ENCODE data around the gene PHLDB1.
A peak's percentile ranks its signal among the peaks of the same experiment; 100 is the strongest.

Gene PHLDB1

DNA sequence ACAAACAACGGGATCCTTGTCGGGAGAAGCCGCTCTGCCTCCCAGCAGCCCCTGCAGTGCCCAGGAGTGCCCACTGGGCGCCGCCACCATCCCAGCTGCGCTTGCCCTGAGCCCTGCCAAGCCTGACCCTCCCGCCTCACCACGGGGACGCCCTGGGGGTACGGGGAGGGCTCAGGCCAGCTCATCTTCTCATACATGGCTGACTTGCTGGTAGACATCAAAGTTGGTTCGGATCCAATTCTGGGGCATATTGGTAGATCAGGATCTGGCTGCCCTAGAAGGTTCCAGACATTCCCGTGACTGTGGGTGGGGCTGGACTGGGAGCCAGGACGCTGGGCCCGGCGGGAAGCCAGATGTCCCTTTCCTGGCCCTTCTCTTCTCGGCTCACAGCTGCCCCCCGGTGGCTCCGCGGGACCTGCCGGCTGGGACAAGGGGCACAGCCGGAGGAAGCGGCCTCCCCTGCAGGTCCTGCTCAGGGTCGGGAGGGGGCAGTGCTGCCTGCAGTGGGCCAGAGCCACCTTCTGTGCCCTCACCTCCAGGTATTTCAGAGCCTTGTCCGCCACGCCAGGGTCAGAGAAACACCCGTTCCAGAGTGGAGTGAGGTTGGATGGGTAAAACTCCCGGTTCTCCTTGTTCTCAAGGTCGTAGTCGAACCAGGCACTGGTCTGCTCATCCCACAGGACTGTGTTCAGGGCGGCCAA lies 82.6 kb downstream of the PHLDB1 start:
- DNase-seq, result peak; percentile 80 to 82

- DNase-seq, result no peak
These were observed 83.3 kb downstream of the PHLDB1 start for GRCh38 chr11:118690553-118691304.

- peak; percentile 54 to 74 for DNase-seq
These were observed 84.8 kb downstream of the PHLDB1 start for GRCh38 chr11:118691926-118692830.

DNA sequence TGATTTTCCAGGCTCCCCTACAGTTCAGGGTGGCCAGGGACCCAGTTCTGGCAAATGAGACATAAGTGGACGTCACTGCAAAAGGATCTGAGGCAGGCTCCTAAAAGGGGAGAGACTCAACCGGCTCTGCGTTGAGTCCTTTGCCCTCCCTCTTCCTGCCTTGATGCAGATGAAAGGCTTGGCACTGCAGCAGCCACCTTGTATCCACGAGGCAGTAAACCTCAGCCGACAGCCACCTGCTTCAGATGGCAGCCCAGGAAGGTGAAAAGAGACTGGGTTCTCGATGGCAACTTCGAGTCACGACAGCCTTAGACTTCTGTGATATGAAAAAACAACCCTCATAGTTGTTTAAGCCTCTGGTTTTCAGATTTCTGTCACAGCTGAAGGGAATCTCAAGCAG lies 86.8 kb downstream of the PHLDB1 start:
- no peak for DNase-seq

- DNase-seq, result no peak
These were observed 87.4 kb downstream of the PHLDB1 start for GRCh38 chr11:118694771-118695170.

DNA sequence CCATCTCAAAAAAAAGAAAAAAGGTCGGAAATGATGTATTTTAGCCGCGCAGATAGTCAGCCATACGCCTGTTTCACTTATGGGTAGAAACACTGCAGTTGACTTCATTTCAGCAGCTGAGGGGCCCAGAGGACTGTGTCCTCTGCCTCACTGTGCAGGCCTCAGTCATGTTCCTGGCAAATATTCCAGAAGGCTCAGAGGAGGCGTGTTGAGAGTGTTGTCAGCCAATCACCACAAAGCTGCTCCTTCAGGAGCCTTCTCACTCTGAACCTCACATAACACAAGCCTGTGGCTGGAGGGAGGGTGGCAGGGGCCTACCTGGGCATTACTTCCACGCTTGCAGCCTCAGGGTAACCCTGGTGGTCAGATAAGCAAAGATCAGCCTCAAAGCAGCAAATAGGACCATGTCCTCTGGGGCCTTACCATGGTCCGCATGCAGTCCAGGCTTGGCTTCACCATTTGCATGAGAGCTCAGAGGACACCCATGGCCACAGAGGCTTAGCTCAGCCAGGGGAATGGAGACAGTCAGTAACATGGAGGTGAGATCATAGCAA lies 89.3 kb downstream of the PHLDB1 start:
- DNase-seq, result no peak

DNA sequence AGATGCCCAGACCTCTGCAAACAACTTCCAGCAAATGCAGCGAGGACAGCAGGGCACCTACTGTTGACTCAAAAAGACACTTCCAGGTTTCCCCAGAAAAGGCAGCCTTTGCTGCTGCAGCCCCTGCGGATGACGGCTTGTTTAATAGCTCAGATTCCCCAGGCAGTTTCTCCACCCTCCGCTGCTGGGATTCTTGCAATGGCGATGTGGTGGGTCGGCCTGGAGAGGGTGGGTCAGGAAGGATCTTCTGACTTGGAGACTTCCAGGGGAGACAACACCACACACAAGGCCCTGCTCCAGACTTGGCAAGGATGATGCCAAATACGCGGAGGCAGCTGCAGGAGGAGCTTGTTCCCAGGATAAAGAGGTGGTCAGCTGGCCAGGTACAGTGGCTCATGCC lies 89.9 kb downstream of the PHLDB1 start:
- no peak for DNase-seq

DNA sequence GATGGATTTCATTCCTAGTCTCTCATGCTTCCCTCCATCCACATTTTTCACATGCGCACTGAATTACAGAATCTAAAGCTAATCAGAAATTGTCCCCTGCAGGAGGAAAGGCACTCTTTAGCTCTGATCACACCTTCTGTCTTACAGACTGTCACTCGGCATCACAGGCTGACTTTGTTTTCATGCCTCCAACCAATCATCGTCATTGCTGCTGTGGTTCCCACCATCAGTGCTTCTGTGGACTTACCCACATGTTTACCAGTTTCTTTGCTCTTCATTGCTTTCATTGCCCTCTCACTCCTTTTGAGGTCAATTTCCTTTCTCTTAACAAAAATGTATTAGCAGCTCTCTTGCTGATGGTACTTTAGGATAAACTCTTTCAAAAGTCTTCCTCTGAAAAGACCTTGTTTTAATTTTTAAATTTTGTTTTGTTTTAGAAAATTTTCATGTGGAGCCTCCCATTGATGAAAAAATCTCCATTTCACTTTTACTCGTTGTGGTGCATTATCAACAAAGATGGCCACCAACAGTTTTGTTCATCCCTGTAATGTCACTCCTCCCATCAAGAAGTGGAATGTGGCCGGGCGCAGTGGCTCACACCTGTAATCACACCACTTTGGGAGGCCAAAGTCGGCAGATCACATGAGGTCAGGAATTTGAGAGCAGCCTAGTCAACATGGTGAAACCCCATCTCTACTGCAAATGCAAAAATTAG lies 92.2 kb downstream of the PHLDB1 start:
- peak; percentile 33 for DNase-seq

DNA sequence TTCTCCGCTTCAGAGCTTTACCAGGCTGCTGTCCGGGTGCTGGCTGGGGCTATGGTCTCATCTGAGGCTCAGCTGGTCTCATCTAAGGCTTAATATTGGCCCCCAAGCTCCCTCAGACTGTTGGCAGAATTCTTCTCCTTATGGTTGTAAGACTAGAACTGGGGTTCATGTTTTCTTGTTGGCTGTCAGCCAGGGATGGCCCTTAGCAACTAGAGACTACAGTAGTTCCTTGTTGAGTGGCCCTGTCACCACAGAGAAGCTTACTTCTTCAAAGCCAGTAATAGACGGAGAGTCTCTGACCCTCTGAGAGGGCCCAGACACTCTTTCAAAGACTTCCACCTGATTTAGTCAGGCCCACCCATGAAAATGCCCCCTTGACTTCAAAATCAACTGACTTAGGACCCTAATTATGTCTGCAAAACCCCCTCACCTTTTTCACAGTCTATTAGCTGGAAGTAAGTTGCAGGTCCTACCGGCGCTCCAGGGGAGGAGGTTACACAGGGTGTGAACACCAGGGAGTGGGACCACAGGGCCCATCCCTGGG lies 96.2 kb downstream of the PHLDB1 start:
- no peak for DNase-seq

DNA sequence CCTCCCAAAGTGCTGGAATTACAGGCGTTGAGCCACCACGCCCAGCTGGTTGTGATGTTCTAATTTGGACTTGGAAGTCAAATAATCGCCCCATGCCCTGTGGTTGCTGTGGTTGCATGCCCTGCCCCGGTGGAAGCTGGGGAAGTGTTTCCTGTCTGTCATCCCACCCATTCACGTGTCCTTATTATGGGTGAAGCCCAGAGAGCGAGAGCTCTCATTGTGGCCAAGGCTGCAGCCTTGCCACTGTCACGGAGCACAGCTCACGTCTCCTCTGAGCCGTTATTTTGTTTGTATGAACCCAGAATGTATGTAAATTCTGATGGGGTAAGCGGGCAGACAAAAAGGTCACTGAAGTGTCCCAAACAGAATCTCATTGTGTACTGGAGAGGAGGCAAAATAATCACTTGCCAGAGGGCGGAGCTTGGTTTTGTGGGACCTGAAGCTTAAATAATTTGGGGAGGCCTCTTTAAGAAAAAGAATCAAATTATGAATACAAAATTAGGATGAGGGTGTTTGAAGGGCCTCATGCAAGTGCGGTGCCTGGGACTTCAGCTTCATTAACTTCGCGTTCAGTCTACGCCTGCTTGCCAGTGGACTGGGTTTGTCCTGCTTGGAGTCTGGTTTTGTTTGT lies 97.8 kb downstream of the PHLDB1 start:
- DNase-seq, result no peak

- DNase-seq, result no peak
These were observed 98.6 kb downstream of the PHLDB1 start for GRCh38 chr11:118705791-118706545.

DNA sequence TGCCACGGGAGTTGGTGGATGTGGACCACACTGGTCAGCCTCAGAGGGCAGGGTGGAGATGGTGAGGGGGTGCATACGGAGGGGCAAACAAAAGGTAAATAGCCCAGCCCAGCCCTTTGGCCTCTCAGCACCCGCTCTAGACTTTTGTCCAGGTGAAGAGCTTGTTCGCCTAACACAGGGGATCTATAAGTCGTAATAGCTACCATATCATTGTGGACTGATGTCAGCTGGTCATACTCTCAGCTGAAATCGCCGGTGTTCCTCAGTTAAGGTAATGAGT lies 99.1 kb downstream of the PHLDB1 start:
- DNase-seq, result no peak

Measured in activated CD4-positive, alpha-beta T cell treated with anti-CD3 and anti-CD28 coated beads for 4 hours (primary cell).